ENCODE measurements around the gene TSTD1. TPM values are rescaled to one million over a fixed set of nuclear protein-coding genes. Genes with fewer than 3 reads are reported as not detected.

The TSTD1 gene
- total and polyA plus RNA-seq, 10 of the 15 experiments (the other 5 are each of a cell fraction or from before 2014, with no cell fraction given) = 33.3 to 145 (median 89.4) TPM

DNA sequence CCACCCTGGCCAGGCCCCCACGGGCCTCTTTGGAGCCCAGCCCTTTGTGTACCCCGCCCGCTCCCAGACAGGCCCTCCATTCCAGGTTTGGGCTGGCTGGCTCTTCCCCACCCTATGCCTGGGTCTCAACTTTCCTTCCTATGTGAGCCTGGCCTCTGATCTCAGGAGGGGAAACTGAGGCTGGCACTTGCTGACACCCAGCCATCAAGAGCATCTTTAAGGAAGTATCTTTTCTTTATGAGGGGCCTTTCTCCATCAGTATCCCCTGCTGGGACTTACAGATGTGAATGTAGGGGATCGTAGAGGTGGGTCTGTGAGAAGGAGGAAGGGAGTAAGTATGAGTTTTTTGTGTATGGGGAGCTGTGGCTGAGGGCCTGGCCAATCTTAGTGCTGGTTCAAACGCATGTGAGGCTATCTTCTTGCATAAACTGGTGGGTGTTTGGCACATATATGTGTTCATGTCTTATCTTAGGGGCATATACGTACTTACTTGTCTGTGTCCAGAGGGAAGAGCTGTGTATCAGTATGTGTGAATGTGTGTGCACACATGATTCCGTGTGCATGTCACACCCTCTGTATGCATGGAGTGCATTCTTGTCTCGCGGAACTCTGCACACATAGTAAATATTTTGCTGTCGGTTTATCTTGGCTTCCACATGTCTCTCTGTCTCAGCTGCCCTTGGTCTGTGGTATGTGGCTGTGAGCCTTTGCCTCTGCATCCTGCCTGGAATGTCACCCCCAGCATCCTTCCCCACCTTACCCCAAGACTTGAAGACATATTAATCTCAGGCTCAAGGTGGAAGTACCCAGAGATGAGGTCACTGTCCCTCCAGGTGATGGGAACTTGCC, 45.2 kb upstream of the TSTD1 start:
- ATAC-seq = no peak
- Histone ChIP-seq H3K4me1 (ENCODE audit: control insufficient read depth, insufficient read depth, low read length) (no peaks in the 10 kb centered on the region; the same call in 1 of the 2 replicates), H3K4me2 (ENCODE audit: control insufficient read depth, insufficient read depth) (no peak overlapping the region), H2AFZ (ENCODE audit: control insufficient read depth, low read depth, low read length) (no peak overlapping the region), H3K9me3 (replicated peaks; ENCODE audit: control insufficient read depth, insufficient read depth, low read length) (no peaks in the 10 kb centered on the region), H4K20me1 (ENCODE audit: control insufficient read depth, insufficient read depth) (no peaks in the 10 kb centered on the region), H3K36me3 (ENCODE audit: control insufficient read depth in 2 of 2, insufficient read depth in 2 of 2, low read length in 1 of 2) (no peaks in the 10 kb centered on the region), H3K79me2 (ENCODE audit: control insufficient read depth, insufficient read depth, low read length) (no peaks in the 10 kb centered on the region), H3K27me3 (replicated peaks in 1 of 2; ENCODE audit: control insufficient read depth in 2 of 2, insufficient read depth in 2 of 2, low read length in 1 of 2) (no peaks in the 10 kb centered on the region), H3K27ac (ENCODE audit: control insufficient read depth, insufficient read depth) (no peak overlapping the region), H3K9ac (ENCODE audit: control insufficient read depth, insufficient read depth, low read length) (no peak overlapping the region), H3K4me3 (no peak overlapping the region)
- FAIRE-seq = no peak
- ChIA-PET CTCF (interaction anchor here (0.6 to 1.3 kb wide), 3 partner anchors 10 to 12 kb away, joined by 3 to 5 read pairs (median 3); no protein-coding TSS in a partner anchor), RAD21 (ENCODE audit: unreplicated experiment) (interaction anchor here (1.4 kb wide), 1 partner anchor 12 kb away, joined by 3 read pairs; no protein-coding TSS in a partner anchor), SMC1A (ENCODE audit: uncharacterized antibody, unreplicated experiment) (interaction anchor here (1.6 to 2.7 kb wide), 3 partner anchors 10 to 13 kb away, joined by 3 to 8 read pairs (median 4); no protein-coding TSS in a partner anchor), POLR2A (no interaction called here)
- BruUV-seq (replicated peaks) = no TSS peak
- TF ChIP-seq, protein P1, sequence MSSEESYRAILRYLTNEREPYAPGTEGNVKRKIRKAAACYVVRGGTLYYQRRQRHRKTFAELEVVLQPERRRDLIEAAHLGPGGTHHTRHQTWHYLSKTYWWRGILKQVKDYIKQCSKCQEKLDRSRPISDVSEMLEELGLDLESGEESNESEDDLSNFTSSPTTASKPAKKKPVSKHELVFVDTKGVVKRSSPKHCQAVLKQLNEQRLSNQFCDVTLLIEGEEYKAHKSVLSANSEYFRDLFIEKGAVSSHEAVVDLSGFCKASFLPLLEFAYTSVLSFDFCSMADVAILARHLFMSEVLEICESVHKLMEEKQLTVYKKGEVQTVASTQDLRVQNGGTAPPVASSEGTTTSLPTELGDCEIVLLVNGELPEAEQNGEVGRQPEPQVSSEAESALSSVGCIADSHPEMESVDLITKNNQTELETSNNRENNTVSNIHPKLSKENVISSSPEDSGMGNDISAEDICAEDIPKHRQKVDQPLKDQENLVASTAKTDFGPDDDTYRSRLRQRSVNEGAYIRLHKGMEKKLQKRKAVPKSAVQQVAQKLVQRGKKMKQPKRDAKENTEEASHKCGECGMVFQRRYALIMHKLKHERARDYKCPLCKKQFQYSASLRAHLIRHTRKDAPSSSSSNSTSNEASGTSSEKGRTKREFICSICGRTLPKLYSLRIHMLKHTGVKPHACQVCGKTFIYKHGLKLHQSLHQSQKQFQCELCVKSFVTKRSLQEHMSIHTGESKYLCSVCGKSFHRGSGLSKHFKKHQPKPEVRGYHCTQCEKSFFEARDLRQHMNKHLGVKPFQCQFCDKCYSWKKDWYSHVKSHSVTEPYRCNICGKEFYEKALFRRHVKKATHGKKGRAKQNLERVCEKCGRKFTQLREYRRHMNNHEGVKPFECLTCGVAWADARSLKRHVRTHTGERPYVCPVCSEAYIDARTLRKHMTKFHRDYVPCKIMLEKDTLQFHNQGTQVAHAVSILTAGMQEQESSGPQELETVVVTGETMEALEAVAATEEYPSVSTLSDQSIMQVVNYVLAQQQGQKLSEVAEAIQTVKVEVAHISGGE (CRISPR knock-in tag; IDR thresholded peaks at IDR 0.05) = no peak
- TF ChIP-seq HDAC6 (IDR thresholded peaks at IDR 0.05; ENCODE audit: unreplicated experiment) (no peak), RB1 (IDR thresholded peaks at IDR 0.05; ENCODE audit: borderline replicate concordance) (no peak), CBX3 (IDR thresholded peaks at IDR 0.05; ENCODE audit: borderline replicate concordance, low read depth) (no peak), BHLHE40 (IDR thresholded peaks at IDR 0.05; ENCODE audit: borderline replicate concordance in 1 of 2, low read depth in 2 of 2, low read length in 1 of 2) (no peak), TARDBP (IDR thresholded peaks at IDR 0.05; ENCODE audit: borderline replicate concordance) (no peak), NBN (IDR thresholded peaks at IDR 0.05) (no peak), SIN3A (IDR thresholded peaks at IDR 0.05; ENCODE audit: low read depth, low read length) (no peak), IRF4 (IDR thresholded peaks at IDR 0.05; ENCODE audit: low read depth, low read length) (no peak)
- TF ChIP-seq, protein P2, sequence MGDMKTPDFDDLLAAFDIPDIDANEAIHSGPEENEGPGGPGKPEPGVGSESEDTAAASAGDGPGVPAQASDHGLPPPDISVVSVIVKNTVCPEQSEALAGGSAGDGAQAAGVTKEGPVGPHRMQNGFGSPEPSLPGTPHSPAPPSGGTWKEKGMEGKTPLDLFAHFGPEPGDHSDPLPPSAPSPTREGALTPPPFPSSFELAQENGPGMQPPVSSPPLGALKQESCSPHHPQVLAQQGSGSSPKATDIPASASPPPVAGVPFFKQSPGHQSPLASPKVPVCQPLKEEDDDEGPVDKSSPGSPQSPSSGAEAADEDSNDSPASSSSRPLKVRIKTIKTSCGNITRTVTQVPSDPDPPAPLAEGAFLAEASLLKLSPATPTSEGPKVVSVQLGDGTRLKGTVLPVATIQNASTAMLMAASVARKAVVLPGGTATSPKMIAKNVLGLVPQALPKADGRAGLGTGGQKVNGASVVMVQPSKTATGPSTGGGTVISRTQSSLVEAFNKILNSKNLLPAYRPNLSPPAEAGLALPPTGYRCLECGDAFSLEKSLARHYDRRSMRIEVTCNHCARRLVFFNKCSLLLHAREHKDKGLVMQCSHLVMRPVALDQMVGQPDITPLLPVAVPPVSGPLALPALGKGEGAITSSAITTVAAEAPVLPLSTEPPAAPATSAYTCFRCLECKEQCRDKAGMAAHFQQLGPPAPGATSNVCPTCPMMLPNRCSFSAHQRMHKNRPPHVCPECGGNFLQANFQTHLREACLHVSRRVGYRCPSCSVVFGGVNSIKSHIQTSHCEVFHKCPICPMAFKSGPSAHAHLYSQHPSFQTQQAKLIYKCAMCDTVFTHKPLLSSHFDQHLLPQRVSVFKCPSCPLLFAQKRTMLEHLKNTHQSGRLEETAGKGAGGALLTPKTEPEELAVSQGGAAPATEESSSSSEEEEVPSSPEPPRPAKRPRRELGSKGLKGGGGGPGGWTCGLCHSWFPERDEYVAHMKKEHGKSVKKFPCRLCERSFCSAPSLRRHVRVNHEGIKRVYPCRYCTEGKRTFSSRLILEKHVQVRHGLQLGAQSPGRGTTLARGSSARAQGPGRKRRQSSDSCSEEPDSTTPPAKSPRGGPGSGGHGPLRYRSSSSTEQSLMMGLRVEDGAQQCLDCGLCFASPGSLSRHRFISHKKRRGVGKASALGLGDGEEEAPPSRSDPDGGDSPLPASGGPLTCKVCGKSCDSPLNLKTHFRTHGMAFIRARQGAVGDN (IDR thresholded peaks at IDR 0.05) = no peak
- in situ Hi-C loops (cut with MboI) (no loop called here), intact Hi-C loops (cut with micrococcal nuclease; ENCODE audit: unreplicated experiment) (no loop called here)
- DNase-seq (ENCODE audit: low read depth, low spot score) = no peak
- WGBS (ENCODE audit: insufficient coverage, insufficient replicate concordance, low lambda C conversion rate, missing lambda C conversion rate) = 60% methylated on average over 10 of the region's 10 CpGs
